CD4-positive, alpha-beta T cell (primary cell): ENCODE measurements around the gene RPTOR. TPM values are rescaled to one million over a fixed set of nuclear protein-coding genes. Genes with fewer than 3 reads are reported as not detected.
A peak's percentile ranks its signal among the peaks of the same experiment; 100 is the strongest.
"Not testable (repeated sequence)": the region's sequence is repeated elsewhere in the genome, so short reads cannot be mapped to it uniquely, and the experiment has no call there.

Source experiments
- ATAC-seq: fragments of 200-7000 bp; cut with Tn5 transposase; one replicate; pipeline ENCODE4 v1.10.0; 2022; ENCODE audit warnings: mild to moderate bottlenecking; ENCODE audit not compliant: poor library complexity
- CTCF ChIA-PET: fragments of 350-600 bp; sonication (Branson Sonifier 250); formaldehyde crosslinking; loops from one replicate; lab custom pipeline; 2021; ENCODE audit warnings: antibody characterized with exemption, inconsistent platforms; lab: Charles Lee
- POLR2A ChIA-PET: fragments of 350-600 bp; sonication (Branson Sonifier 250); formaldehyde crosslinking; loops from one replicate; lab custom pipeline; 2021; ENCODE audit warnings: antibody characterized with exemption, inconsistent platforms; lab: Charles Lee
- DNase-seq, 14 experiments: peaks; one replicate each; pipeline ENCODE4 v3.0.0-alpha.2; 2013 to 2020; ENCODE audit warnings: mixed read lengths in 2 of 14
- H3K27ac ChIP-seq, 2 donors: one replicate each; pipeline versions ENCODE4 v1.5.1 to v1.7.0; 2013; ENCODE audit warnings: low read length in 2 of 2, low read depth in 1 of 2, mild to moderate bottlenecking in 1 of 2
- H3K27me3 ChIP-seq, 2 experiments: 1 replicate in 1 of 2; 2 replicates in 1 of 2; pipeline versions ENCODE4 v1.6.1 to v1.7.0; 2013; ENCODE audit warnings: low read length in 2 of 2, control low read depth in 1 of 2, mild to moderate bottlenecking in 1 of 2, moderate library complexity in 1 of 2; ENCODE audit not compliant: insufficient read depth in 2 of 2, control insufficient read depth in 1 of 2
- H3K36me3 ChIP-seq: one replicate; pipeline ENCODE4 v1.6.1; 2013; ENCODE audit warnings: low read length, control low read depth; ENCODE audit not compliant: insufficient read depth
- H3K4me1 ChIP-seq: one replicate; pipeline ENCODE4 v1.6.1; 2013; ENCODE audit warnings: low read length, control low read depth; ENCODE audit not compliant: insufficient read depth
- H3K4me3 ChIP-seq: one replicate; pipeline ENCODE4 v1.5.1; 2013; ENCODE audit warnings: mild to moderate bottlenecking, low read length, moderate library complexity
- H3K9me3 ChIP-seq, 2 experiments: 1 replicate in 1 of 2; 2 replicates in 1 of 2; pipeline versions ENCODE4 v1.6.1 to v1.7.0; 2013; ENCODE audit warnings: low read length in 2 of 2, mild to moderate bottlenecking in 2 of 2, control low read depth in 1 of 2, moderate library complexity in 1 of 2; ENCODE audit not compliant: control insufficient read depth in 1 of 2, insufficient read depth in 1 of 2
- H3K27ac Mint-ChIP-seq: one replicate; pipeline ENCODE4 v1.8.0; 2020; ENCODE audit warnings: mixed read lengths
- H3K27me3 Mint-ChIP-seq: one replicate; pipeline ENCODE4 v1.8.0; 2021; ENCODE audit warnings: mixed read lengths
- H3K36me3 Mint-ChIP-seq: one replicate; pipeline ENCODE4 v1.8.0; 2021; ENCODE audit warnings: low read depth, mixed read lengths
- H3K4me1 Mint-ChIP-seq: one replicate; pipeline ENCODE4 v1.8.0; 2021; ENCODE audit warnings: low read depth, mixed read lengths
- H3K4me3 Mint-ChIP-seq: one replicate; pipeline ENCODE4 v1.8.0; 2020; ENCODE audit warnings: mild to moderate bottlenecking, mixed read lengths
- H3K9me3 Mint-ChIP-seq: one replicate; pipeline ENCODE4 v1.8.0; 2020; ENCODE audit warnings: mixed read lengths
- CTCF ChIP-seq: fragments of 200-600 bp; IDR thresholded peaks from one replicate; pipeline ENCODE4 v1.8.0; 2022; ENCODE audit warnings: antibody characterized with exemption, mild to moderate bottlenecking
- intact Hi-C, 2 experiments: fragments of 100-400 bp; cut with DNase I in 1 of 2; cut with micrococcal nuclease in 1 of 2; formaldehyde crosslinking; loops; one replicate each; pipeline versions ENCODE4 v1.15.1 to v1.9.0; 2023 to 2025; cut with DNase I, micrococcal nuclease
- total RNA-seq, 174 experiments: library from RNA in 2 of 174; stranded (reverse) in 2 of 174; gene quantifications; one replicate each; pipeline ENCODE4 v1.2.3 and lab custom pipeline; 2021 to 2026

RPTOR gene
- total RNA-seq, 2 experiments from 2014 or later = 45.0 to 47.1 TPM

GRCh38 chr17:80762076-80762475, 217.4 kb downstream of the RPTOR start:
- Mint-ChIP-seq H3K27me3 (no peaks in the 10 kb centered on the region), H3K27ac (peak overlapping the region; percentile 91), H3K4me3 (peak overlapping the region; percentile 81), H3K36me3 (peaks cover 4% of the 10 kb centered on the region), H3K4me1 (peaks cover 90% of the 10 kb centered on the region), H3K9me3 (no peaks in the 10 kb centered on the region)
- POLR2A ChIA-PET = interaction anchor here (1.0 to 2.2 kb wide), 3 partner anchors 10 to 28 kb away, joined by 3 to 16 read pairs (median 5); no protein-coding TSS in a partner anchor
- DNase-seq = no peak
- Histone ChIP-seq H3K27ac (peak overlapping the region; percentile 49 to 67), H3K27me3 (no peaks in the 10 kb centered on the region), H3K9me3 (no peaks in the 10 kb centered on the region), H3K4me1 (peaks cover 72% of the 10 kb centered on the region), H3K36me3 (no peaks in the 10 kb centered on the region), H3K4me3 (no peak overlapping the region)
- TF ChIP-seq CTCF = no peak
- ATAC-seq = no peak
- intact Hi-C loops = loop anchor here in 1 of 2 experiments (5.0 kb wide), 1 partner anchor 70 kb away; no protein-coding TSS in a partner anchor
- CTCF ChIA-PET = interaction anchor here (0.7 to 2.0 kb wide), 2 partner anchors 23 to 186 kb away, joined by 3 to 7 read pairs; no protein-coding TSS in a partner anchor

GRCh38 chr17:80763293-80763867, 218.7 kb downstream of the RPTOR start:
- POLR2A ChIA-PET = interaction anchor here (0.6 to 2.2 kb wide), 15 partner anchors 10 to 309 kb away, joined by 3 to 16 read pairs (median 4); no protein-coding TSS in a partner anchor
- Histone ChIP-seq H3K27me3 (no peaks in the 10 kb centered on the region), H3K4me3 (no peak overlapping the region), H3K27ac (peak overlapping the region in 1 of 2 donors; percentile 1), H3K4me1 (peaks cover 68% of the 10 kb centered on the region), H3K9me3 (no peaks in the 10 kb centered on the region), H3K36me3 (no peaks in the 10 kb centered on the region)
- intact Hi-C loops = loop anchor here in 1 of 2 experiments (5.0 kb wide), 1 partner anchor 69 kb away; no protein-coding TSS in a partner anchor
- Mint-ChIP-seq H3K4me1 (peaks cover 80% of the 10 kb centered on the region), H3K27ac (peak overlapping the region; percentile 91), H3K36me3 (no peaks in the 10 kb centered on the region), H3K4me3 (peak overlapping the region; percentile 77), H3K27me3 (no peaks in the 10 kb centered on the region), H3K9me3 (no peaks in the 10 kb centered on the region)
- no peak for TF ChIP-seq CTCF
- CTCF ChIA-PET = interaction anchor here (0.8 to 2.0 kb wide), 7 partner anchors 10 to 136 kb away, joined by 3 to 7 read pairs (median 4); no protein-coding TSS in a partner anchor
- peak in 1 of 14 experiments; percentile 50 for DNase-seq
- no peak for ATAC-seq

GRCh38 chr17:80764627-80765145, 220.0 kb downstream of the RPTOR start:
- POLR2A ChIA-PET = interaction anchor here (0.6 to 1.4 kb wide), 3 partner anchors 14 to 158 kb away, joined by 3 to 11 read pairs (median 3); no protein-coding TSS in a partner anchor
- intact Hi-C loops = loop anchor here in 1 of 2 experiments (2.0 to 5.0 kb wide), 2 partner anchors 16 to 68 kb away; no protein-coding TSS in a partner anchor
- not testable (repeated sequence) for H3K9me3 ChIP-seq, ATAC-seq, H3K9me3 Mint-ChIP-seq, H3K36me3 Mint-ChIP-seq, H3K36me3 ChIP-seq, H3K27me3 Mint-ChIP-seq, H3K27me3 ChIP-seq
- CTCF ChIA-PET = interaction anchor here (1.4 to 2.0 kb wide), 2 partner anchors 10 to 127 kb away, joined by 3 to 7 read pairs; no protein-coding TSS in a partner anchor
- Histone ChIP-seq H3K4me3 (peak overlapping the region; percentile 40), H3K4me1 (peaks cover 57% of the 10 kb centered on the region), H3K27ac (peak overlapping the region; percentile 41 to 81)
- Mint-ChIP-seq H3K4me3 (peak overlapping the region; percentile 43), H3K27ac (peak overlapping the region; percentile 81), H3K4me1 (peaks cover 79% of the 10 kb centered on the region)
- peak in 1 of 14 experiments; percentile 60 for DNase-seq
